Effector CD4-positive, alpha-beta T cell (primary cell): ENCODE results near the gene DDX42.
"Not testable (repeated sequence)": the region's sequence is repeated elsewhere in the genome, so short reads cannot be mapped to it uniquely, and the experiment has no call there.

ENCODE experiments used
- DNase-seq: peaks from one replicate; pipeline ENCODE4 v3.0.0-alpha.2; 2020

Gene DDX42

DNA sequence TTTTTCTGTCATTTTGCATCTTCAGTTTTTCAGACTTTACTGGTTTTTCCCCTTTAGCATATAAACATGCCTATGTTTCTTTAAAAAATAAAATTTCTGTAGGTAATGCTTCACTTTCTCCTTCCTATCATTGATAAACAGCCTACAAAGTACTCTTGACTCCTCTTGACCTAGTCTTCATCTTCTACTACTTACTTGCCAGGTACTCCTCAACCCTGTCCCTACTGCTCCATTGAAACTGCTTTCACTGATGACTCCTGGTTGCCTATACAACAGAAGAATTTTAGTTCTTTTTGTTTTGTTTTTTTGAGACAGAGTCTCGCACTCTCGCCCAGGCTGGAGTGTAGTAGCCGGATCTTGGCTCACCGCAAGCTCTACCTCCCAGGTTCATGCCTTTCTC lies 7.0 kb downstream of the DDX42 start:
- DNase-seq, result no peak

DNA sequence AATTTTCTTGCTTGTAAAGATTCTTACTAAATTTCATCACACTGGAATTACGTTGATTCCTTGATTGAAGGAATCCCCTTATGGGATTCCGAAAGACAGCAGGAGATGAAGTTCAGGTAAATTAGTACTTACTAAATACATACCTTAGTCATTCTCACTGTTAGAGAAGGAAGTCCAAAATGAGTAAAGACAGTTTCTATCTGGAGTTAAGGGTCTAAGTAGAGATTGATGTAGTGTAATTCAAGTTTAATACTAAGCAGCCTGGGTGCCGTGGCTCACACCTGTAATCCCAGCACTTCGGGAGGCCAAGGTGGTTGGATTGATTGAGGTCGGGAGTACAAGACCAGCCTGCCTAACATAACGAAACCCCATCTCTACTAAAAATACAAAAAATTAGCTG lies 9.6 kb downstream of the DDX42 start:
- no peak for DNase-seq

DNA sequence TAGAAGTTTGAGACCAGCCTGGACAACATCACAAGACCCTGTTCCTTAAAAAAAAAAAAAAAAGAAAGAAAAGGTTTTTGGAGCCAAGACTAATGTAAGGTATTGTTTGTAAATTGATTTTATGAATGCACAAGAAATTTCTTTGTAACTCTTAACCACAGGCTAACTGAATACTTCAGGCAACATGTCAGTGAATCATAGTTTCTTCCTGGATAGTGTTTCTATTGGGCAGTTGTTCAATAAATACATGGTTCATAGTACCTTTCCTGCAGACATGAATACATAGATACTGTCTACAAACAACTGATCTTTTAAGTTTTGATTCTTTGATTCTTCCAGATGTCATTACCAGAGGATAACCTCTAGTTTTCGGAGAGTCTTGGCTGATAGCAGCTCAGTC lies 11.6 kb downstream of the DDX42 start:
- DNase-seq, result no peak

DNA sequence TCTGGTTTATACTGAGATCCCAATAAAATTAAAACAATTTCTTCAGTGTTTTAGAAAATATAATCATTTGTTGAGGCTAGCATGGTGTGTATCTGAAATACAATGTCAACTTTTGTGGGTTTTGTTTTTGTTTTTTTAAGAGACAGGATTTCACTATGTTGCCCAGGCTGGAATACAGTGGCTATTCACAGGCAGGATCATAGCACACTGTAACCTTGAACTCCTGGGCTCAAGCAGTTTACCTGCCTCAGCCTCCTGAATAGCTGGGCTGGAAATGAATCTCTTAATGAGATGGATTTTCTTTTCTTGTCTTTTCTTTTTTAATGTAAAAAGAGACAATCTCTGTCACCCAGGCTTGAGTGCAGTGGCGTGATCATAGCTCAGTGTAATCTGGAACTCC lies 12.1 kb downstream of the DDX42 start:
- no peak for DNase-seq

DNA sequence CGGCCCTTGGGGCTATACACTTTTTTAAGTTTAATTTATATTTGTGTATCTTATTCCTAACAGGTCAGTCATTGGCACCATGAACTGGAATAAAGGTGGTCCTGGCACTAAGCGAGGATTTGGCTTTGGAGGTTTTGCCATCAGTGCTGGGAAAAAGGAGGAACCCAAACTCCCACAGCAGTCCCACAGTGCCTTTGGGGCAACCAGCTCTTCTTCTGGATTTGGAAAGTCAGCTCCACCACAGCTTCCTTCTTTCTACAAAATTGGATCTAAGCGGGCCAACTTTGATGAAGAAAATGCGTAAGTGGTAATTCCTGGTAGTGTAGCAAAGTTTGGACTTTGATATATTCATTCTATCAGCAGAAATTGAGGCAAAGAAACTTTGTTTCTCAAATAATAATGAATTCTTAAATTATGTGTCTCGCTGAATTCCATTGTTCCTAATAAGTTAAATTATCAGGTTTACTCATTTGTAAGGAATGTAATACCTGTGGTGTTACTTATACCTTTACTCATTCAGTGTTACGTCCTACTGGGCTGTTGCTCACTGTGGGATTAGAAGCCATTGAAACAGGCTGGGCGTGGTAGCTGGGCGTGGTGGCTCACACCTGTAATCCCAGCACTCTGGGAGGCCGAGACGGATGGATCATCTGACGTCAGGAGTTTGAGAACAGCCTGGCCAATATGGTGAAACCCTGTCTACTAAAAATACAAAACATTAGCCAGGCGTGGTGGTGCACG lies 13.2 kb downstream of the DDX42 start:
- no peak for DNase-seq

DNA sequence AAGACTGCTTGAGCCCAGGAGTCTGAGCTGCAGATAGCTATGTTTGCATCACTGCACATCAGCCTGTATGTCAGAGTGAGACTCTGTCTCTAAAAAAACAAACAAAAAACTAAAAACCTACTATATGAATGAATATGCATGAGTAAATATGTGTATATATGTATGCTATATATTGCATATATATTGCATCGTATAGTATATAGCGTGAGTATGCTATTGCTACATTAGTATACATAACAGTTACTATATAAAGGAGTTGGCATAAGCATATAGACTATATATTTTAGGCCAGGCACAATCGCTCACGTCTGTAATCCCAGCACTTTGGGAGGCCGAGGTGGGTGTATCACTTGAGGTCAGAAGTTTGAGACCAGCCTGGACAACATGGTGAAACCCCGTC lies 16.1 kb downstream of the DDX42 start:
- DNase-seq, result no peak

DNA sequence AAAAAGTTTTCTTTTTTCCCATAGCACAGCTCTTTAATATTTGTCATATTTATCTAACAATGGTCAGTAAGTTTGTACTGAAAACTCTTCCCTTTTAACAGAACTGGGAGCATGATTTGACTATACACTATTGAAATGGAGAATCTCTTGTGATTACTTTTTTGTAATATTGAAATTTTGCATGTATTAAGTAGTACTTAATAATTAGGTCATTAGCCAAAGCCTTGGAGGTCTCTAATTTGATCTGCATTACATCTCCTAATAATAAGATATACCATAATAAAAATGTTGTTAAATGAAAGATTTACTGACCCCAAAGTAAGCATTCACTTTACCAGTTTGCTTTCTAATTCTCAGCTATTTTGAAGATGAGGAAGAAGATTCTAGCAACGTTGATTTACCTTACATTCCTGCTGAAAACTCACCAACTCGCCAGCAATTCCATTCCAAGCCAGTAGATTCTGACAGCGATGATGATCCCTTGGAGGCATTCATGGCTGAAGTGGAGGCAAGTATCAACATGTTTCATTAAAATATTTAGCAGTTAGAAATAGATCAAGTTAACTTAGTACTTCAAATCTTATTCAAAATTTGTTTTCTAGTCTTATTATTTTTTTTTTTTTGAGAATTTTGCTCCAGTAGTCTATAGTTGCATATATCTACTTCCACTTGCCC lies 18.2 kb downstream of the DDX42 start:
- DNase-seq, result no peak

DNA sequence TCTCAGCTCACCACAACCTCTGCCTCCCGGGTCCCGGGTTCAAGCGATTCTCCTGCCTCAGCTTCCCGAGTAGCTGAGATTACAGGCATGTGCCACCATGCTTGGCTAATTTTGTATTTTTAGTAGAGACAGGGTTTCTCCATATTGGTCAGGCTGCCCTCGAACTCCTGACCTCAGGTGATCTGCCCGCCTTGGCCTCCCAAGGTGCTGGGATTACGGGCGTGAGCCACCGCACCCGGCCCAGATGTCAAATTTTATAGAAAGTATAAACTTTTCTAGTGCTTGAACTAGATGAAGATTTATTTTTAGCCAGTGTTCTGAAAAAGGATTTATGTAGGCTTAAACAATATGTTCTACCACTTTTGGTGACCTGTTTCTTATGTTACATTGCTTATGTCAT lies 22.4 kb downstream of the DDX42 start:
- not testable (repeated sequence) for DNase-seq

DNA sequence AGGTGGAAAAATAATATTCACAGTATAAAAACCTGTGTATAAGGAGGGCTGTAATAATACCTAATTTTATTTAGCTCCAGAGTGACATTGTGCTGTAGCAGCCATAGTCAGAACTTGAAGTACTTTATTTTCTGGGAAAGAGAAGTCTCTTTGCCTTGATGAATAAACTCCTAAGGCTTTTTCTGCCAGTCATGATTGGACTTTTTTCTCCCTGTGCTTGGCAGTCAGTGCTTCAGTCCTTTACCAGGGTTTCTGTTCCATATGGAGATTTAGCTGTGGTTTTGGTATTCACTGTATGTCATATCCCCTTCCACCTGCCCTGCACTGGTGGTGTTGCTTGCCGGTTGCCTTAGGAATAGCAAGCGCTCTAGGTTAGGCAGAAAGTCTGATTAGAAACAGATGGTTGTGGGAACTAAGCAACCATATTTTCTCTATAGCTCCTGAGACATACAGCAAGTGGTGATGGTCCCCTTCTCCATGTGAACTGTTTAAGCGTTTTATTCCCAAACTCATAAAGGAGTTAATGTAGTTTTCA lies 24.7 kb downstream of the DDX42 start:
- DNase-seq, result no peak

DNA sequence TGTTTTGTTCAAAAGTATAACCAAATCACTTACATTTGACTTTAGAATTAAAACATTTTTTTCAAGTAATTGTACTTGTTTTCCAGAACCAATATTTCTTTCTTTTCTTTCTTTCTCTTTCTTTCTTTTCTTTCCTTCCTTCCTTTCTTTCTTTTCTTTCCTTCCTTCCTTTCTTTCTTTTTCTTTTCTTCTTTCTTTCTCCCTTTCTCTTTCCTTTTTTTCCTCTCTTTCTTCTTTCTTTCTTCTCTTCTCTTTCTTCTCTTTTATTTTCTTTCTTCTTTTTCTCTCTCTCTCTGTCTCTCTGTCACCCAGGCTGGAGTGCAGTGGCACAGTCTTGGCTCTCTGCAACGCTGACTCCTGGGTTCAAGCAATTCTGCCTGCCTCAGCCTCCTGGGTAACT lies 26.8 kb downstream of the DDX42 start:
- no peak for DNase-seq

DNA sequence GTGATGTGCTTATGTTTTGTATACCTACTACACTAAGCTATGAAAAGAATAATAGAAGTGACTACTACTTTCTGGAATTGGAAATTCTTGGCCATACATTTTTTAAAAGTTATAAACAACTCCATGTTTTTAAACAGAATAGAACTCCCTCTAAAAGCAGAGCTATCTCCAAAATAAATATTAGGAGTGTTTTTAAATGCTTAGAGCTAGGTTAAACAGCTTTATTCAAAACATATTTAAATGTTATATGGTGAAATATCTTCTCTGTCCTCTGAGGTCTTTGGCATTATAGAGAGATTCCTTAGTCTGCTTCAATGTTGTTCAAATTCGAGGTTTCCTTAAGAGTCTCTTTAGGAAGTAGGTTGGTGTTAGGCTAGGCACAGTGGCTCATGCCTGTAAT lies 30.4 kb downstream of the DDX42 start:
- no peak for DNase-seq

DNA sequence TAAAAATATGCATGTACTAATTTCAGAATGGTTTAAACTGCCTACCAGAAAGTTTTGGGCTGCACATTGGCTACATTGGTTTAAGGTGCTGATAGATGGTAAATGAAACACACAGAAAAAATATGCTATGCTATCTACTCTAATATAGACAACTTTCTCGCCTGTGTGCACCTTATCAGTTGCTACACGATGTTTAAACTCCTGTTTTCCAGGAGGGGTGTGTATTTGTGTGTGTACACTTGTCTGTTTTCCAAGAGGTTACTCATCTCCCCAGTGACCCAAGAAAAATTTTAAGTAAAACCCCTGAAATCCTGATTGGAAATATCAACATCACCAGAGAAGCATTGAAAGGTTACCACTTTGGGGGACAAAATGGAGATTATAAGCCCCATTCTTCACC lies 31.6 kb downstream of the DDX42 start:
- no peak for DNase-seq

DNA sequence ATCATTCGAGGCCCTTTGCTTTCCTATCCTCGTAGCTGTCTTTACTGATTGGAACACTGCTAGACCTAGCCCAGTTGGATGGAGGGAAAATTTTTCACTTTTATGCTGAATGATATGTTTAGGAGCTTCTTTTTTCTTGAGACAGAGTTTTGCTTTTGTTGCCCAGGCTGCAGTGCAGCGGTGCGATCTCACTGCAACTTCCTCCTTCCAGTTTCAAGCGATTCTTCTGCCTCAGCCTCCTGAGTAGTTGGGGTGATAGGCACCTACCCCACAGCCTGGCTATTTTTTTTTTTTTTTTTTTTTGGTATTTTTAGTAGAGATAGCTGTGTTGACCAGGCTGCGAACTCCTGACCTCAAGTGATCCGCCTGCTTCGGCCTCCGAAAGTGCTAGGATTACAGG lies 36.0 kb downstream of the DDX42 start:
- no peak for DNase-seq

DNA sequence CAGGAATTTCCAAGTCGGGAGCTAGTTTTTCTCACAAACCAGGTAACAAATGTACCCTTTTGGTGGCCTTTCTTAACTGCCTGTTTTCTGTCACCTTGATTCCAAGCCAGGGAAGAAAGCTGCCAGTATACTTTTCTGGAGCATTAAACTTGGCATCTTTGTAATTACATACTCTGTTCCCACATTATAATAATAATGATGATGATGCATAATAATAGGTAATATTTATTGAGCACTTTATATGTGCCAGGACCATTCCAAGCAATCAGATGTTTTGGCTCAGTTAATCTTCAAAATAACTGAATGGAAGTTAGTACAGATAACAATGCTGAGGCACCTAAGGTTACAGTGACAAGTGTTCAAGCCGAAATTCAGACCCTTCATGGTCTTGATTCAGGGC lies 42.2 kb downstream of the DDX42 start:
- no peak for DNase-seq

DNA sequence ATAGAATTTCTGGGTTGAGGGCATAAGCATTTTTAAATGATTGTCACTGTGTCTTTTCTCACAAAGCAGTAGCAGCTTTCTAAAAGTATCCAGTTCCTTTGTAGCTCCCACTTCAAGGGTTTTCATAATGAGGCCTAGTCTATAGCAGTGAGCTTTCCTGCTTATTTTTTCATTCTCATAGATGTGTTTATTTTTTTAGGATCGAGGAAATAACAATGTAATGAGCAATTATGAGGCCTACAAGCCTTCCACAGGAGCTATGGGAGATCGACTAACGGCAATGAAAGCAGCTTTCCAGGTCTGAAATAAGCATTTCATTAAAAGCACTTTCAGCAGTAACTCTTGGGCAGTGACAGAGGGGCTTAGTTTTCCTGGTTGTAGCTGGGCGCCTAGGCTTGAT lies 42.7 kb downstream of the DDX42 start:
- no peak for DNase-seq

DNA sequence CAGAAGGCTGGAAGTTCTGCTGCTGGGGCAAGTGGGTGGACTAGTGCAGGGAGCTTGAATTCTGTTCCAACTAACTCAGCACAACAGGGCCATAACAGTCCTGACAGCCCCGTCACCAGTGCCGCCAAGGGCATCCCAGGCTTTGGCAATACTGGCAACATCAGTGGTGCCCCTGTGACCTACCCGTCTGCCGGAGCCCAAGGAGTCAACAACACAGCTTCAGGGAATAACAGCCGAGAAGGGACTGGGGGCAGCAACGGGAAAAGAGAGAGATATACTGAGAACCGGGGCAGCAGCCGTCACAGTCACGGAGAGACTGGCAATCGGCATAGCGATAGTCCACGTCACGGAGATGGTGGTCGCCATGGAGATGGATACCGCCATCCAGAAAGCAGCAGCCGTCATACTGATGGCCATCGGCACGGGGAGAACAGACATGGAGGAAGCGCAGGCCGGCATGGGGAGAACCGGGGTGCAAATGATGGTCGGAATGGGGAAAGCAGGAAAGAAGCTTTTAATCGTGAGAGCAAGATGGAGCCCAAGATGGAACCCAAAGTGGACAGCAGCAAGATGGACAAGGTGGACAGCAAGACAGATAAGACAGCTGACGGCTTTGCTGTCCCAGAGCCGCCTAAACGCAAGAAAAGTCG lies 43.9 kb downstream of the DDX42 start:
- no peak for DNase-seq

DNA sequence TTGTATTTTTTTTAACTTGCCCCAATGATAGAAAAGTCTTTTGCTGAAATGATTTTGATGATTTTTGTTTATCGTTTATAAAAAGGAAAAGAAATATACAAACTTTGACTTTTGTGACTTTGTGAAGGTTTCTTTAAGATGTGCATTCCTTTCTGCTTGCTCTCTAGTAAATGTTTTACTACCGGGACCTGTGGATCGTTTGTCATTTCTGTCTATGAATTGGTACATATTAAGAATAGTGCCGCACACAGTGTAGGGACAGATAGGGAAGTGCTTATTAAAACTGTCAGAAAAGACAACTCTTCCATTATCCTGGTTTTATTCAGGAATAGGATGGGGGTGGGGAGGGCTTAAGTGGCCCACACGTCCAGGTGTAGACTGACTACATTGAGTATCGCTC lies 45.2 kb downstream of the DDX42 start:
- DNase-seq, result no peak

DNA sequence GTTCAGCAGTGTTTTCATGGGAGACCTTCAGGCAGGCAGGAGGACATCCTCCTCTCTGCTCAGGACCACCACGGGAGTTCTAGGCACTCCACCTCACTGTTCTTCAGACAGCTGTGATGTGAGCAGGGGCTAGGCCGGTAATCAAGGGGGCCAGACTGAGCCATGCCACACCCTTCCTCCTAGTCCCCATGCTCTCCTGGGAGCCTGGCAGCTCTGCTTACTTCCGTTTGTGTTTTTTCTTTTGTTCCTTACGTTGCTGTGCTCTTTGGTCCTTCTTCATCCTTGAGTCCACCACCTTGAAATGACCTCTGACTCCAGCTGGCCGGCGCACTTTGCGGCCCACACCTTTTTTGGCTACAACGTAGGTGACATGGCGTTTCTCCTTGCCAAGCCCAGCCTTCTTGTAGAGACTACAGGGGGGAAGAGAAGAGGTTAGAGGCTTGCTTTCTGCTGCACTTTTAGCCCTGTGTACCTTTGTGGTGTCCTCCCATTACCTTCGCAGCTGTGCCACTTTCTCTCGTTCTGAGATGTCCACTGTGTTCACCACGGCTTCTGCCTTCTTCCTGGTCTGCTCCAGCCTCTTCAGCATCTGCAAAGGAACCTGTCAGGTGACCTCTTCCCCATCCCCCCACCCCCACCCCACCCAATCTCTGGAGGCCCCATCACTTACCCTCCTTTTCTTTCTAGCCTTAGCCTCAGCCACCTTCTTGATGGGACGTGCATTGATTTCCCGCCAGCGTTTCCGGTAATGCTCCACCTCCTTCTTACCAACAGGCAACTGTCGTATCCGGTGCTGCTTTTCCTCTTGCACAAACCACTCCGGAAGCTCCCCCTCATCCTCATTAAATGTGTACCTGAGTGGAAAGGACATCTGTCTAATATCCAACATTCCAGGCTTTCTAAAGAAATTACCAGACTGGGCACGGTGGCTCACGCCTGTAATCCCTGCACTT lies 45.9 kb downstream of the DDX42 start:
- DNase-seq, result no peak

DNA sequence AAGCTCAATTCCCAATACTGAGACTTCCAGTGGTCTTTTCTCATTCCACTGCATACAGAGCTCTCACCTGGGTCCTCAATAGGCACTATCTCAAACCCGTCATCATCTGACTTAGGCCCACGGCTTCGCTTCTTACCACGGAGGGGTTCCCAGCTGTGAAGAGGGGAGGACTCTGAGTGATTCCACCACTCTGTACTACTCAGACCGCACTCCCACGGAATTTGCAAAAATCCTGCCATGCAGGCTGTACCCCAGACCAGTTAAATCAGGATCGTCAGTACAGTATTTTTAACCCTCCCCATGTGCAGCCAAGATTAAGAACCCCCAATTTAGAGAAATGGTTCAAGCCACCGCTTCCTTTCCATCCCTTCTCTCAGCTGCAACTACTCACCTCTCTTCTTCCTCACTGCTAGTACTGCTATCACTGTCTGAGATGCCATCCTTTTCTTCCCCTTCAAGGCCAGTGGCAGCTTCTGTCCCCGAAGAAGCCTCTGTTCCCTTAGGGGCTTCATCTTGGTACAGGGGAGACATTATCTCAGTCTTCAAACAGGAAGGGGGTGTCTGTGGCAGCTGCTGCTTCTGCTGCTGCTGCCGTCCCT lies 47.1 kb downstream of the DDX42 start:
- DNase-seq, result no peak

DNA sequence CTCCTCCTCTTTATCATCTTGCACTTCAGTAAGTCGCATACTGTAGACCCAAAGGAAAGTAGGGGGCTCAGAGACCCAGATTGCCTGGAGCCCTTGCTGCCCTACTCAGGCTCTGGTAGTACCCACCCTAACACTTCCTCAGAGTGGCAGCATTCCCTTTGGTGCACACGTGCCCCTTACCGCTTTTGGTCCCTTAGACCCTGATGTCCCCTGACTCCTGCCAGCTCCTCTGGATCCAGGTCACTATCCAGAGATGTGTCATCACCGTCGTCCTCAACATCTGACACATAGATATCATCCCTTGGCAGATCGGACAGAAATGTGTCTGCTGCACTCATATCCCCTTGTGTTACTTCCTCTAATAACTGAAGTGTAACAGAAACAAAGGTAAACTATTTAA lies 47.8 kb downstream of the DDX42 start:
- no peak for DNase-seq

DNA sequence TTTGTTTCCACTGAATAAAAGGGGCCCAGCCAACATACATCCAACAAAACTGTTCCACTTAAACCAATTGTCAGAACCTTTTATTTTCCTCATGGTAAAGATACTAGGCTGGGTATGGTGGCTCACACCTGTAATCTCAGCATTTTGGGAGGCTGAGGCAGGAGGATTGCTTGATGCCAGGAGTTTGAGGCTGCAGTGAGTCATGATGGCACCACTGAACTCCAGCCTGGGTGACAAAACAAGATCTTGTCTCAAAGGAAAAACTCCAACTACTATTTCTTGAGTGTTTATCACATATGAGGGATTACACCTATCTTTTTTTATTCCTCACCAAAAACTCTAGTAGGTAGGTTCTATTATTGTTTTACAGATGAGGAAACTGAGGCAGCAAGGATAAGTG lies 48.6 kb downstream of the DDX42 start:
- DNase-seq, result no peak

DNA sequence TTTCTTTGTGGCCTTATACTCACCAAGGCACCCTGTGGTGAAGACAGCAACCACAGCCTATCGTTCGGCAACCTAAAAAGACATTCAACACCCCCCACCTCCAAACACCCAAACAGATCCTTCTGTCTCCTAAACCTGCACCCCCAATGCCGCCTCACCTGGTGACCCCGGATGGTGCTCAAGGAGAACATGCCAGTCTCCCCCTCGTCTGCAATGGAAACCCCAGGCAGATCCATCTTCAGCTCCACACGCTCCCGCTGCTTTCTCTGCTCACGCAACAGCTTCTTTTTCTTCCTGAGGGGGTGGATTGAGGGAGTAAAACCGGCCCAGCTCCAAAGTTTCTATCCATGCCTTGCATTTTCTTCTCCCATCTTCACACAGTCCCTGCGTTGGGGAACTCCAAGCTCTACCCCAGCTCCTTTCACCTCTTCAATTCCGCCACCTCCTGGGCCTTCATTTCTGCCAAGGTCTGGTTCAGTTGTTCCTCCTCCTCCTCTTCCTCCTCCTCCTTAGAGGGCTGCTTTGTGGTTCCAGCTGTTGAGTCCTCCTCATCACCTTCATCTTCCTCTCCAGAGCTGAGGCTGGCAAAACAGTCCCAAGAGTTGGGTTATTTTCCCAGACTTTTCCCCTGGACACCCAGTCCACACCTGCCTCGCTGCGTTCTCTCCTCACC lies 49.8 kb downstream of the DDX42 start:
- DNase-seq, result no peak
